IMR-90 (cell line): Measurements from ENCODE around the gene ZNF844. TPM values are rescaled to one million over a fixed set of nuclear protein-coding genes. Genes with fewer than 3 reads are reported as not detected.

Source experiments
- ATAC-seq: fragments of 200-7000 bp; cut with Tn5 transposase; 2 replicates; pipeline ENCODE4 v1.9.1; 2020; ENCODE audit warnings: low read depth, mild to moderate bottlenecking, moderate library complexity
- BruUV-seq: library from RNA; stranded (reverse); fragments of 400-500 nt; replicated peaks from 2 replicates; lab custom pipeline; 2021; lab: Mats Ljungman, UMichigan
- CTCF ChIA-PET: fragments of 300-600 bp; formaldehyde crosslinking; extraction: SDS; loops from one replicate; lab custom pipeline; 2021; ENCODE audit warnings: antibody characterized with exemption; lab: Yijun Ruan, JAX
- POLR2A ChIA-PET: fragments of 300-600 bp; sonication (Branson Sonifier 250); formaldehyde crosslinking; loops from one replicate; lab custom pipeline; 2022; ENCODE audit warnings: antibody characterized with exemption; ENCODE audit not compliant: unreplicated experiment; lab: Charles Lee
- DNase-seq: peaks from one replicate; pipeline ENCODE4 v3.0.0; 2013
- H2AFZ ChIP-seq: replicated peaks from 2 replicates; pipeline ENCODE3; 2013; ENCODE audit warnings: low read length, mild to moderate bottlenecking; ENCODE audit not compliant: poor library complexity
- H2AK5ac ChIP-seq: 2 replicates; pipeline ENCODE4 v1.6.1; 2013; ENCODE audit warnings: low read depth, low read length, inconsistent platforms
- H2AK9ac ChIP-seq: replicated peaks from 2 replicates; pipeline ENCODE3; 2013; ENCODE audit warnings: mild to moderate bottlenecking, low read depth, low read length, moderate library complexity; ENCODE audit not compliant: poor library complexity
- H2BK120ac ChIP-seq: 2 replicates; pipeline ENCODE4 v1.6.1; 2013; ENCODE audit warnings: low read depth, low read length, inconsistent platforms
- H2BK15ac ChIP-seq: 3 replicates; pipeline ENCODE4 v1.6.1; 2013; ENCODE audit warnings: low read depth, low read length, inconsistent platforms
- H2BK20ac ChIP-seq: 2 replicates; pipeline ENCODE4 v1.6.1; 2013; ENCODE audit warnings: low read depth, mild to moderate bottlenecking, inconsistent platforms, low read length, moderate library complexity
- H2BK5ac ChIP-seq: 2 replicates; pipeline ENCODE4 v1.6.1; 2013; ENCODE audit warnings: mild to moderate bottlenecking, low read depth, low read length, inconsistent platforms; ENCODE audit not compliant: poor library complexity, severe bottlenecking
- H3K14ac ChIP-seq: replicated peaks from 2 replicates; pipeline ENCODE4 v1.6.1; 2013; ENCODE audit warnings: low read depth, low read length, inconsistent platforms
- H3K18ac ChIP-seq: 2 replicates; pipeline ENCODE4 v1.6.1; 2013; ENCODE audit warnings: low read depth, low read length, control low read depth
- H3K23ac ChIP-seq: 2 replicates; pipeline ENCODE4 v1.6.1; 2013; ENCODE audit warnings: low read depth, low read length, inconsistent platforms
- H3K27ac ChIP-seq: 2 replicates; pipeline ENCODE4 v1.5.1; 2013; ENCODE audit warnings: mild to moderate bottlenecking, control low read depth, low read length; ENCODE audit not compliant: insufficient read depth
- H3K27me3 ChIP-seq: 2 replicates; pipeline ENCODE4 v1.6.1; 2013; ENCODE audit warnings: low read length; ENCODE audit not compliant: control insufficient read depth, insufficient read depth
- H3K36me3 ChIP-seq: 2 replicates; pipeline ENCODE4 v1.6.1; 2013; ENCODE audit warnings: low read length, mixed read lengths; ENCODE audit not compliant: control insufficient read depth, insufficient read depth
- H3K4ac ChIP-seq: 2 replicates; pipeline ENCODE4 v1.6.1; 2013; ENCODE audit warnings: low read depth, low read length, inconsistent platforms
- H3K4me1 ChIP-seq: 2 replicates; pipeline ENCODE4 v1.6.1; 2013; ENCODE audit warnings: low read length, mixed read lengths; ENCODE audit not compliant: control insufficient read depth, insufficient read depth
- H3K4me2 ChIP-seq: 2 replicates; pipeline ENCODE4 v1.6.1; 2013; ENCODE audit warnings: low read depth, mild to moderate bottlenecking, control low read depth, low read length, moderate library complexity
- H3K4me3 ChIP-seq: 2 replicates; pipeline ENCODE4 v1.5.1; 2013; ENCODE audit warnings: low read depth, mild to moderate bottlenecking, control low read depth, low read length, moderate library complexity; ENCODE audit not compliant: insufficient read depth
- H3K56ac ChIP-seq: 2 replicates; pipeline ENCODE4 v1.6.1; 2013; ENCODE audit warnings: low read length, inconsistent platforms; ENCODE audit not compliant: insufficient read depth; ENCODE audit errors: extremely low read depth
- H3K79me1 ChIP-seq, 2 experiments: 2 replicates each; pipeline ENCODE4 v1.6.1; 2013; ENCODE audit warnings: low read length in 2 of 2, inconsistent platforms in 1 of 2, low read depth in 1 of 2
- H3K9ac ChIP-seq: 2 replicates; pipeline ENCODE4 v1.6.1; 2013; ENCODE audit warnings: low read depth, low read length, control low read depth
- H3K9me1 ChIP-seq: 2 replicates; pipeline ENCODE4 v1.6.1; 2013; ENCODE audit warnings: low read length, inconsistent platforms; ENCODE audit not compliant: insufficient read depth
- H3K9me3 ChIP-seq: 2 replicates; pipeline ENCODE4 v1.6.1; 2013; ENCODE audit warnings: low read length; ENCODE audit not compliant: control insufficient read depth, insufficient read depth
- H4K20me1 ChIP-seq: 2 replicates; pipeline ENCODE4 v1.6.1; 2013; ENCODE audit warnings: low read length, inconsistent platforms; ENCODE audit not compliant: insufficient read depth
- H4K5ac ChIP-seq: 2 replicates; pipeline ENCODE4 v1.6.1; 2013; ENCODE audit warnings: mild to moderate bottlenecking, low read depth, low read length, control low read depth
- H4K8ac ChIP-seq, 2 experiments: 2 replicates each; pipeline ENCODE4 v1.6.1; 2013; ENCODE audit warnings: low read depth in 2 of 2, low read length in 2 of 2, control low read depth in 1 of 2, inconsistent platforms in 1 of 2
- H4K91ac ChIP-seq: 2 replicates; pipeline ENCODE4 v1.6.1; 2013; ENCODE audit warnings: low read depth, low read length, inconsistent platforms; ENCODE audit not compliant: insufficient read depth
- MXI1 ChIP-seq: IDR thresholded peaks from 2 replicates; pipeline ENCODE4 v1.6.1; 2012; ENCODE audit warnings: low read depth, mild to moderate bottlenecking, low read length, moderate library complexity, borderline replicate concordance
- NFE2L2 ChIP-seq: fragments of 150-350 bp; IDR thresholded peaks from 2 replicates; pipeline ENCODE4 v1.6.1; 2016; ENCODE audit warnings: low read depth, mild to moderate bottlenecking, low read length
- POLR2A ChIP-seq: IDR thresholded peaks from 2 replicates; pipeline ENCODE4 v1.6.1; 2012; ENCODE audit warnings: mild to moderate bottlenecking, low read depth, low read length
- USF2 ChIP-seq: fragments of 150-350 bp; IDR thresholded peaks from 2 replicates; pipeline ENCODE4 v1.6.1; 2017; ENCODE audit warnings: mild to moderate bottlenecking, antibody characterized with exemption, low read length, low read depth
- WGBS, 2 experiments: methylation state at CpG; one replicate each; pipeline versions ENCODE4 v1.1.5 to v1.1.7; 2013; ENCODE audit warnings: missing lambda C conversion rate in 2 of 2; ENCODE audit not compliant: insufficient read length in 1 of 2; ENCODE audit errors: extremely low coverage in 2 of 2; 5-methylcytosine and 5-hydroxymethylcytosine counted together
- dilution Hi-C: fragments of 300-500 bp; cut with HindIII; formaldehyde crosslinking; loops from one replicate; pipeline ENCODE4 v1.14.3; 2018; ENCODE audit warnings: low sequenced_read_pairs; ENCODE audit not compliant: unreplicated experiment
- in situ Hi-C: fragments of 300-500 bp; cut with MboI; formaldehyde crosslinking; loops from 3 replicates; pipeline ENCODE4 v1.14.3; 2019; ENCODE audit warnings: low sequenced_read_pairs, inconsistent platforms, mixed read lengths
- intact Hi-C: fragments of 100-400 bp; cut with micrococcal nuclease; formaldehyde crosslinking; loops from 2 replicates; pipeline ENCODE4 v1.10.0; 2022
- polyA plus RNA-seq, 3 experiments: library from polyadenylated mRNA; depleted of rRNA; stranded (reverse); fragments of >200 nt; gene quantifications; 2 replicates each; pipeline ENCODE4 v1.2.3, GENCODE V29; 2012; ENCODE audit warnings: low replicate concordance in 1 of 3
- total RNA-seq: library from RNA; depleted of rRNA; stranded (reverse); fragments of >200 nt; gene quantifications from 2 replicates; pipeline ENCODE4 v1.2.3, GENCODE V29; 2012
- TF ChIP-seq, protein P1 (sequence below): conservative IDR thresholded peaks from 2 replicates; pipeline ENCODE4 v1.5.1; 2012; ENCODE audit warnings: mild to moderate bottlenecking, low read depth, low read length, improper control_type of control experiment

The ZNF844 gene
- total and polyA plus RNA-seq, 2 of the 4 experiments (the other 2 are of a cell fraction): 1.6 to 12.0 TPM

DNA sequence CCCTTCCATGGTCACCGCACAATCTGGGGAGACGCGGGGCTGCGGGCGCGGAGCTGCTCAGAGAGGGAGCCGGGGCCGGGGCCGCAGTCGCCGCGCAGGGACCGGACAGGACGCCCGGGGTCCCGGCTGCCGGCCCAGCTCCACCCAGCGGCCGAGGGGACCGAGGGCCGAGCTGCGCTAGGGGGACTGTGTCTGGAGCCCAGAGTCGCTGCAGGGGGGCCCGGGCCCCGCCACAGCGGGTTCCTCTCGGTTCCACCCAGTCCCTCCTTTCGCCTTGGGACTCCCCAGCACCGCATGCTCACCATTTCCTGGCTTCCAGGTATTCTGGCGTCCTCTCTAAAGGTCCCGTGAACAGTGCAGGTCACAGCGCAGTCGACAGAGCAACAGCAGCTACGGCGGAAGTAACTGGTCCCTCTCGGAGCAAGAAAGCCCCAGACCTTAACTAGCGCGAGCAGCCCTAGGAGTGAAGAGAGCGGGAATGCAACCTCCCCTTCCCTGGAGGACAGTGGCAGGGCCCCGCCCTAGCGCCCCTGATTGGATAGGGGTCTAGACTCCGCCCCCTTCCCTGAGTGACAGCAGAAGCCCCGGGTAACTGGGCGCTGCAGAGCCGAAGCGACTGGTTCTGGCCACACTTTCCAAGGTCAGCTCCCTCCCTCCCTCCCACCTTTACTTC is 11.9 kb upstream of the ZNF844 start, which contains the start of gene ZNF878:
Gene ZNF878, minus strand, starts transcription at position 465 of the 673 bp plus-strand sequence. Its CDS starts 160 bp downstream, at position 305.
- Histone ChIP-seq H2AK5ac (no peak within 1 kb of the TSS), H2AFZ (peak within 1 kb of the TSS; percentile 96), H3K27me3 (no peaks in the 10 kb centered on the region), H3K4me1 (no peaks in the 10 kb centered on the region), H3K27ac (peak within 1 kb of the TSS; percentile 73), H3K9me1 (no peaks in the 10 kb centered on the region), H2AK9ac (peak within 1 kb of the TSS; percentile 85), H2BK20ac (no peak within 1 kb of the TSS), H4K91ac (no peak within 1 kb of the TSS), H4K5ac (no peak within 1 kb of the TSS), H3K14ac (no peak within 1 kb of the TSS), H3K23ac (peak within 1 kb of the TSS; percentile 80), H2BK15ac (no peak within 1 kb of the TSS), H3K18ac (no peak within 1 kb of the TSS), H4K8ac (peak within 1 kb of the TSS in 1 of 2 experiments; percentile 67; a peak in 1 of 4 replicates), H3K79me1 (no peaks in the 10 kb centered on the region), H3K56ac (no peak within 1 kb of the TSS), H3K9me3 (no peaks in the 10 kb centered on the region), H2BK120ac (no peak within 1 kb of the TSS), H4K20me1 (no peaks in the 10 kb centered on the region), H3K4me3 (peak within 1 kb of the TSS; percentile 88), H3K4ac (peak within 1 kb of the TSS; percentile 13; the same call in 1 of the 2 replicates), H3K4me2 (peak within 1 kb of the TSS; percentile 98), H2BK5ac (peak within 1 kb of the TSS; percentile 22), H3K36me3 (no peaks in the 10 kb centered on the region), H3K9ac (peak within 1 kb of the TSS; percentile 81)
- intact Hi-C loops (loop anchor here (10.0 kb wide), 1 partner anchor 128 kb away; the partner anchor contains the start of gene ZNF700), in situ Hi-C loops (no loop called here), dilution Hi-C loops (no loop called here)
- BruUV-seq: no TSS peak
- DNase-seq: peak; percentile 85
- TF ChIP-seq MXI1 (no peak), NFE2L2 (no peak), USF2 (no peak), POLR2A (peak; percentile 91)
- TF ChIP-seq, protein P1, sequence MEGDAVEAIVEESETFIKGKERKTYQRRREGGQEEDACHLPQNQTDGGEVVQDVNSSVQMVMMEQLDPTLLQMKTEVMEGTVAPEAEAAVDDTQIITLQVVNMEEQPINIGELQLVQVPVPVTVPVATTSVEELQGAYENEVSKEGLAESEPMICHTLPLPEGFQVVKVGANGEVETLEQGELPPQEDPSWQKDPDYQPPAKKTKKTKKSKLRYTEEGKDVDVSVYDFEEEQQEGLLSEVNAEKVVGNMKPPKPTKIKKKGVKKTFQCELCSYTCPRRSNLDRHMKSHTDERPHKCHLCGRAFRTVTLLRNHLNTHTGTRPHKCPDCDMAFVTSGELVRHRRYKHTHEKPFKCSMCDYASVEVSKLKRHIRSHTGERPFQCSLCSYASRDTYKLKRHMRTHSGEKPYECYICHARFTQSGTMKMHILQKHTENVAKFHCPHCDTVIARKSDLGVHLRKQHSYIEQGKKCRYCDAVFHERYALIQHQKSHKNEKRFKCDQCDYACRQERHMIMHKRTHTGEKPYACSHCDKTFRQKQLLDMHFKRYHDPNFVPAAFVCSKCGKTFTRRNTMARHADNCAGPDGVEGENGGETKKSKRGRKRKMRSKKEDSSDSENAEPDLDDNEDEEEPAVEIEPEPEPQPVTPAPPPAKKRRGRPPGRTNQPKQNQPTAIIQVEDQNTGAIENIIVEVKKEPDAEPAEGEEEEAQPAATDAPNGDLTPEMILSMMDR: no peak; the same call in 1 of the 2 replicates
- ChIA-PET CTCF (no interaction called here), POLR2A (no interaction called here)
- peak; percentile 100 for ATAC-seq
- WGBS, 2 experiments: 2% methylated on average over 18 of the region's 46 CpGs; no CpG with 5 or more reads in 1 of the 2 experiments
